Stomach smooth muscle (tissue), 2 donors: ENCODE measurements around the gene NPIPB4.
"Not testable (repeated sequence)": the region's sequence is repeated elsewhere in the genome, so short reads cannot be mapped to it uniquely, and the experiment has no call there.

Experiments
- H3K27ac ChIP-seq: one replicate; pipeline ENCODE4 v1.7.0; 2013; ENCODE audit warnings: mild to moderate bottlenecking, low read length, inconsistent platforms
- H3K27me3 ChIP-seq, 2 donors: one replicate each; pipeline ENCODE4 v1.7.0; 2013; ENCODE audit warnings: low read length in 2 of 2; ENCODE audit not compliant: insufficient read depth in 2 of 2, control insufficient read depth in 1 of 2
- H3K36me3 ChIP-seq, 2 donors: one replicate each; pipeline ENCODE4 v1.7.0; 2013; ENCODE audit warnings: low read length in 2 of 2; ENCODE audit not compliant: control insufficient read depth in 2 of 2, insufficient read depth in 2 of 2
- H3K4me1 ChIP-seq: one replicate; pipeline ENCODE4 v1.7.0; 2013; ENCODE audit warnings: low read length; ENCODE audit not compliant: control insufficient read depth, insufficient read depth
- H3K4me3 ChIP-seq, 2 donors: one replicate each; pipeline ENCODE4 v1.7.0; 2013; ENCODE audit warnings: low read length in 2 of 2
- H3K9ac ChIP-seq, 2 donors: one replicate each; pipeline ENCODE4 v1.7.0; 2013; ENCODE audit warnings: low read length in 2 of 2, mild to moderate bottlenecking in 1 of 2
- H3K9me3 ChIP-seq, 2 donors: one replicate each; pipeline ENCODE4 v1.7.0; 2013; ENCODE audit warnings: low read length in 2 of 2; ENCODE audit not compliant: control insufficient read depth in 2 of 2
- donor health status: healthy.
- donor health status: Pancreatic carcinoma.

The NPIPB4 gene

DNA sequence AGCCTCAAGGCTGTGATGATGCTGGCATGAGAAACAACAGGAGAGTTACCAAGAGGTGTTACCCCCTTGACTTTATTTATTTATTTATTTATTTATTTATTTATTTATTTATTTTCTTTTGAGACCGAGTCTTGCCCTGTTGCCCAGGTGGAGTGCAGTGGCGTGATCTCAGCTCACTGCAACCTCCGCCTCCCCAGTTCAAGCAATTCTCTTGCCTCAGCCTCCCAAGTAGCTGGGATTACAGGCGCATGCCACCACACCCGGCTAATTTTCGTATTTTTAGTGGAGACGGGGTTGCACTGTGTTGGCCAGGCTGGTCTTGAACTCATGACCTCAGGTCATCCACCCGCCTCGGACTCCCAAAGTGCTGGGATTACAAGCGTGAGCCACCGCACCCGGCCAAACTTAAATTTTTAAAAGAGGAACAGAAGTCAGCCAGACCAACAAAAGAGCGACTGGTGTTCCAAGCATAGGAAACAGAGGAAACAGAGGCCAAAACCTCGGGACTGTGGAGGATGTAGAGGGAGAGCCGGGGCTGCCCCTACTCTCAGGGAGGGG is 36.6 kb downstream of the NPIPB4 start:
- H3K36me3 ChIP-seq, H3K27me3 ChIP-seq, H3K27ac ChIP-seq, H3K9me3 ChIP-seq, H3K4me1 ChIP-seq: not testable (repeated sequence)
- Histone ChIP-seq H3K9ac (peak overlapping the region in 1 of 2 donors; percentile 65), H3K4me3 (peak overlapping the region; percentile 62 to 82)

DNA sequence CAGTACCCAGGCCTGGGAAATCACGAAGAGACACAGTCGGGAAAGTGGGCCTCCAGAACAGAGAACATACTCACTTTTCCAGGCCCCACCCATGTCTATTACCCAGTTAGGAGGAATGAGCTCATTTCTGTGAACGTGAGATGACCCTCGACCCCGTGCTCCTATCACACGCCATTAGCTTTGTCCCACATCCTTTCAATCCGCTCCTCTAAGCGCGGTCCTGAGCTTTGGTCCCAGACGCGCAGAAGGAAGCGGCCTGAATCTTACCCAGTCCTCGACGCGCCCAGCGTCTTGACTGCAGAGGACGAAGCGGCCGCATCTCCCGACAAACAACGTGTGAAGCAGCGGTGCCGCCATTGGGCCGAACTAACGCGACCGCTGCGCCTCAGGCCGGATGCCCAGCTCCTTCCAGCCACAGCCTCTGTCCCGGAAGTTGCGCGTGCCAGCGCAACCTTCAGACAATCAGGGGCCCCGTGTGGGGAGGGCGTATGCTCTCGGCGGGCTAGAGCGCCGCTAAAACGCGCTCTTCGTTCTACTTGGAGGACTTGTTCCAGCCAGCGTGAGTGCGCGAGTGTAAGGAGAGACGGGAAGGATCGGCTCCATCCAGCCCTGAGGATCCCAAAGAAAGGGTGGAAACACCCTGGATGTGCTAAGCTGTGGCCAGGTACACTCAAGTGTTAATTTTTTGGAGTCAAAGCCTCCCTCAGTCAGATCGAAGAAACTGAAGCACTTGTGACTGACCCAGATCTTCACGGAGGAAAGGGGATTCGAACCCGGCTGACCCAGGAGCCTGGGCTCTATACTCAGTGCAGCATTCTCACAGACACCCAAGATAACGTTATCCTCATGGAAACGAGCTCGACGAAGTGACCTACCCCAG is 37.3 kb downstream of the NPIPB4 start:
- H3K4me1 ChIP-seq, H3K36me3 ChIP-seq: not testable (repeated sequence)

DNA sequence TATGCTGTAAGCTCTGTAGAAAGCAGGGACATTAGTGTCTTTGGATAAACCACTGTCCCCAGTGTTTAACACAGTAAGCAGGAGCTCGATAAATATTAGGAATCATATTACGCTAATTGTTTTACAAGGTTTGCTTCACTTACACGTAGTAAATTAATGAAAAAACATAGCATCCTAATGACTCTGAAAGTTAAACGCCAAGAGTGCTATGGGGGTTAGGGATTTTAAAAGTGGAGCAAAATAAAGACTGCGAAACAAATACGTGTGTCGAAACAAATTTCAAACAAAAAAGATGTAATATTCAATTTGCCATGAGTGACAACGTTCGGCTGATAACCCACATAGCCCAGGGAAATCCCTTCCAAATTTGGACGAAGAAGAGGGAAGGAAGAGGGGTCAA is 37.9 kb downstream of the NPIPB4 start:
- H3K27ac ChIP-seq, H3K27me3 ChIP-seq, H3K9me3 ChIP-seq, H3K36me3 ChIP-seq, H3K4me1 ChIP-seq: not testable (repeated sequence)
- peak overlapping the region in 1 of 2 donors; percentile 65 for H3K9ac ChIP-seq
- H3K4me3 ChIP-seq, result peak overlapping the region; percentile 62 to 82

More for the DNA sequence above, 37.3 kb downstream of the NPIPB4 start:
- H3K4me3 ChIP-seq, result peak overlapping the region; percentile 62 to 82
- H3K27me3 ChIP-seq, H3K9me3 ChIP-seq: not testable (repeated sequence)
- H3K27ac ChIP-seq, result peak overlapping the region; percentile 53
- H3K9ac ChIP-seq, result peak overlapping the region; percentile 65 to 80

DNA sequence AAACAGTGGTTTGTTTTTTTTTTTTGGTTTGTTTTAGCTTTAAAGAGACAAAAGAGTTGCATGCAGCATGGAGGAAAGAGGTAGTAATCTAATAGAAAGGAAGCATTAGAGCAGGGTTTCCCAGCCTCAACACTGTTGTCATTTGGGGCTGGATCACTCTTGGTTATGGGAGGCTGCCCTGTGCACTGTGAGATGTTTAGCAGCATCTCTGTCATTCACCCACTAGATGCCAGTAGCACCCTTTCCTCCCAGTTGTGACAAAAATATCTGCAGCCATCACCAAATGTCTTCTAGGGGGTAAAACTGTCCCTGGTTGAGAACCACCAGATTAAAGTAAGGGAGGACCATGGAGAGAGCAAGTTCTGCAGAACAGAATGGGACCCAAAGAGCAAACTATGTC is 40.5 kb downstream of the NPIPB4 start:
- not testable (repeated sequence) for H3K27ac ChIP-seq, H3K9ac ChIP-seq, H3K36me3 ChIP-seq, H3K4me1 ChIP-seq, H3K27me3 ChIP-seq, H3K9me3 ChIP-seq, H3K4me3 ChIP-seq

DNA sequence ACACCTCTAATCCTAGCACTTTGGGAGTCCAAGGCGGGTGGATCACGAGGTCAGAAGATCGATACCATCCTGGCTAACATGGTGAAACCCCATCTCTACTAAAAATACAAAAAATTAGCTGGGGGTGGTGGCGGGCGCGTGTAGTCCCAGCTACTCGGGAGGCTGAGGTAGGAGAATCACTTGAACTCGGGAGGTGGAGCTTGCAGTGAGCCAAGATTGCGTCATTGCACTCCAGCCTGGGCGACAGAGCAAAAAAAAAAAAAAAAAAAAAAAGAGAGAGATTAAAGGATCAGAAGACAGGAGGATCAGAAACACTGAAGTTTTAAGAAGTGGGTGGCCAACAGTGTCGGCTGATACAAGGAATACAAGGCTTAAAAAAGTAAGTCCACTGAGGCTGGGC is 41.9 kb downstream of the NPIPB4 start:
- not testable (repeated sequence) for H3K27me3 ChIP-seq, H3K27ac ChIP-seq, H3K4me3 ChIP-seq, H3K9me3 ChIP-seq, H3K9ac ChIP-seq, H3K36me3 ChIP-seq, H3K4me1 ChIP-seq

DNA sequence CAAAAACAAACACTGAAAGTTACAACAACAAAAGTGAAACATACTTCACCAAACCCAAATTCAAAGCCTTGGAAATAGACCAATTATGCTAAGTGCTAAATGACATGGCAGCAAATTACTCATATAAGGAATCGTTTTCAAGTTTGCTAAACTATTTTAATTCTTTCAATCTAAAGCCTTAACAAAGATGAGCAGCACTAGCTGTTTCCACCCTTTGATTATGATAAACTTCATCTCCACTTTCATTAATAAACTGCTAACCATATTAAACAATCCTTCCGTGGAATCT is 55.2 kb downstream of the NPIPB4 start:
- not testable (repeated sequence) for H3K36me3 ChIP-seq, H3K9me3 ChIP-seq, H3K4me1 ChIP-seq, H3K4me3 ChIP-seq, H3K27ac ChIP-seq, H3K9ac ChIP-seq, H3K27me3 ChIP-seq

DNA sequence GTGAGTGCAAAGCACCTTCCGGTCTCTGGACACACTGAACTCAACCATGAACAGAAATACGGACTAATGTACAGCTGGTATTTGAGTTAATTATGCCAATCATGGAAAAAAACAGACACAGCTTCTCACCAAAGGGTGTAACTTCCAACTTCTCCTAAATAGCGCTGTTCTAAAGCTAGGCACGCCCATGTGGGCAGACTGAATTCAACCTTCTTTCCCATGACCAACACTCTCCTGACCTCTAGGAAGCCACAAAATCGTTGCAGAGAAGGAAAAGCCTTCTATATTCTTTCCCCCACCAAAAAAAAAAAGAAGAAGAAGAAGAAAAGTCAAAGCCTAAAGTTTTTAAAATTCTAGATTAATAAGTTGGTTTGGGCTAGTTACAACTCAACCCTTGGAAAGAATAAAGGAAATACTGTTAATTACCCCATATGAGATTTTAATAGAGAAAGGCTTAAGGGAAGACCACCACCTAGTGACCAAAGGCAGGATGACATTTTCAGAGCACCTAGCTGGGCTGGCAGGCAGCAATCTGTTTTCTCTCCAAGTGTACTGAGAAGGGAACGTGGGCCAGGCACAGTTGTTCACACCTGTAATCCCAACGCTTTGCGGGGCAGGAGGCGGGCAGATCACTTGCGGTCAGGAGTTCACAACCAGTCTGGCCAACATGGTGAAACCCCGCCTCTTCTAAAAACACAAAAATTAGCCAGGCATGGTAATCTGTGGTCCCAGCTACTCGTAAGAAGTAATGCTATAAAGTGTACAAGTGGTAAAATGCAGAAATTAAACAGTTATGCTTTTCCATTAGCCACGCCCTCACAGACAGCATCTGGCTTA is 55.8 kb downstream of the NPIPB4 start:
- H3K4me3 ChIP-seq, H3K36me3 ChIP-seq, H3K9ac ChIP-seq, H3K9me3 ChIP-seq, H3K4me1 ChIP-seq, H3K27me3 ChIP-seq, H3K27ac ChIP-seq: not testable (repeated sequence)

DNA sequence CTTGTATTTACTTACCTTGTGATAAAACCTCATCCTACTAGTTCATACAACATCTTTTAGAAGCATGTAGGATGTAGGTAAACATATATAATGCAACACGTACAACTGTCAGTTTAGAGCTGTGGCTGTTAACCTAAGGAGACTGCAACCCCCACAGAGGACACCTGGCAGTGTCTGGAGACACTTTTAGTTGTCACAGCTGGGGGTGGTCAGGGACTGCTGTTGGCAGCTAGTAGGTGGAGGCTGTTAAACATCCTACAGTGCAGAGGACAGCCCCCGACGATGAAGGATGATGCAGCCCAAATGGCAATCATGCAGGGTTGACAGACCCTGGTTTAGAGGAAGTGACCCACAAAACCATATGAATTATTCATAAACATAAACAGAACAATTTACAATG is 59.0 kb downstream of the NPIPB4 start:
- not testable (repeated sequence) for H3K4me3 ChIP-seq, H3K9me3 ChIP-seq, H3K27me3 ChIP-seq, H3K9ac ChIP-seq, H3K36me3 ChIP-seq, H3K4me1 ChIP-seq, H3K27ac ChIP-seq

DNA sequence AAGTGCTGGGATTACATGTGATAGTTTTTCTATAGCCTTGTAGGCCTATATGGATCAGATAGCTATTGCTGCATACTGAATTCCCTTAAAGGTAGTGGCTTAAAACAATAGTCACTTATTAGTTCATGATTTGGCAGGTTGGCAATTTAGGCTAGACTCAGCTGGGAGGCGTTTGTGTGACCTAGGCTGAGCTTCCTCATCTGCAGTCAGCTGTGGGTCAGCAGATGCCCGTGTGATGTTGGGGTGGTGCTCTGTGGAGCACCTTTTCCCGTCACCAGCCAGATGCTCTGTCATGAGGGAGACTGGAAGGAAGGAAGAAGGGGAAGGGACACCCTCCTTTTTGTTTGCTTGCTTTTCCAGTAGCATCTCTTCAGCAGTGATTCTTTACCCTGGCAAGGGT is 64.2 kb downstream of the NPIPB4 start:
- not testable (repeated sequence) for H3K36me3 ChIP-seq, H3K4me3 ChIP-seq, H3K4me1 ChIP-seq, H3K27me3 ChIP-seq, H3K9ac ChIP-seq, H3K27ac ChIP-seq, H3K9me3 ChIP-seq

DNA sequence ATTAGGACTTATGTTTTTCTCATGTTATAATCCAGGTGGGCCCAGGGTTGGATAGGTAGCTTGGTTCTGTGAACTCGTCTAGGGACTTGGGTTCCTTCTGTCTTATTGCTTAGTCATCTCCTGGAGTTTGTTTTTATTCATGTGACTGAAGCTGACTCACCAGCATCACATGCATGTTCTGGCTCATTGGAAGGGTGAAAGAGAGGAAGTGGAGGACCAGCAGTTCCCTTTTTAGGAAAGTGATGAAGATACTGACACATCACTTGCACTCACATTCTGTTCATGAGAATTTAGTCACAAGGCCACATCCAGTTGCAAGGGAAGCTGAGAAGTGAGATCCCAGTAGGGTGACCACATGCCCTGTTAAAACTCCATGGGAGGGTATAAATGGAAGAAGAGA is 67.0 kb downstream of the NPIPB4 start:
- H3K4me3 ChIP-seq, H3K4me1 ChIP-seq, H3K9ac ChIP-seq, H3K27ac ChIP-seq, H3K27me3 ChIP-seq, H3K9me3 ChIP-seq, H3K36me3 ChIP-seq: not testable (repeated sequence)
